ENCODE data around the gene PLXND1.

DNA sequence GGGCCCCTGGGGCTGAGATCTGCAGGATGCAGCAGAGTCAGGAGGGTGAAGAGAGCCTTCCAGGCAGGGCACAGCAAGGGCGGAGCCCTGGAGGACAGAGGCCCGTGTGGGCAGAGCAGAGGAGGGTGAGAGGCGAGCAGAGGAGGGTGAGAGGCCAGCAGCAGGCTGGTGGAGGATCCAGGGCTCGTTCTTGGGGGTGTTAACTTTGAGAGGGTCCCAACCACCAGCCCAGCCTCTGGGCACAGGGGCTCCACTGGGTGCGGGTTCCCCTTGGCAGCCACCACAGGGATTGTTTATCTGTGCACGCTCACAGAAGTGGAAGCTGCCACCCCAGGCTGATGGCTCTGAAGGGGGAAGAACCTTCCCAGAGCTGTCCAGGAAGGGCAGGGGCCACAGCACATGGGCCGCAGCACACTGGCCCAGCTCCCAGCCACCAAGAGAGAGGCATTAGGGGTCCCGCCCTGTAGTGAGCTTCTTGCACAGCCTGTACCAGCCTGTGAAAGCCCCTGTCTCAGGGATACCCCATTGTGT is 9.3 kb upstream of the PLXND1 start:
- TF ChIP-seq, protein P1, sequence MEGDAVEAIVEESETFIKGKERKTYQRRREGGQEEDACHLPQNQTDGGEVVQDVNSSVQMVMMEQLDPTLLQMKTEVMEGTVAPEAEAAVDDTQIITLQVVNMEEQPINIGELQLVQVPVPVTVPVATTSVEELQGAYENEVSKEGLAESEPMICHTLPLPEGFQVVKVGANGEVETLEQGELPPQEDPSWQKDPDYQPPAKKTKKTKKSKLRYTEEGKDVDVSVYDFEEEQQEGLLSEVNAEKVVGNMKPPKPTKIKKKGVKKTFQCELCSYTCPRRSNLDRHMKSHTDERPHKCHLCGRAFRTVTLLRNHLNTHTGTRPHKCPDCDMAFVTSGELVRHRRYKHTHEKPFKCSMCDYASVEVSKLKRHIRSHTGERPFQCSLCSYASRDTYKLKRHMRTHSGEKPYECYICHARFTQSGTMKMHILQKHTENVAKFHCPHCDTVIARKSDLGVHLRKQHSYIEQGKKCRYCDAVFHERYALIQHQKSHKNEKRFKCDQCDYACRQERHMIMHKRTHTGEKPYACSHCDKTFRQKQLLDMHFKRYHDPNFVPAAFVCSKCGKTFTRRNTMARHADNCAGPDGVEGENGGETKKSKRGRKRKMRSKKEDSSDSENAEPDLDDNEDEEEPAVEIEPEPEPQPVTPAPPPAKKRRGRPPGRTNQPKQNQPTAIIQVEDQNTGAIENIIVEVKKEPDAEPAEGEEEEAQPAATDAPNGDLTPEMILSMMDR (IDR thresholded peaks at IDR 0.05; ENCODE audit: low read depth, low read length) = no peak
- no peak for TF ChIP-seq EZH2phosphoT487 (IDR thresholded peaks at IDR 0.05; ENCODE audit: low read depth)
